Lung (tissue), 12 donors: ENCODE data around the gene POLR2F. TPM values are rescaled to one million over a fixed set of nuclear protein-coding genes. Genes with fewer than 3 reads are reported as not detected.
A peak's percentile ranks its signal among the peaks of the same experiment; 100 is the strongest.
"Not testable (repeated sequence)": the region's sequence is repeated elsewhere in the genome, so short reads cannot be mapped to it uniquely, and the experiment has no call there.

Source experiments
- ATAC-seq: fragments of 200-7000 bp; cut with Tn5 transposase; one replicate; pipeline ENCODE4 v1.9.1; 2020; ENCODE audit warnings: moderate number of reproducible peaks; ENCODE audit not compliant: insufficient read depth, low FRiP score
- DNase-seq, 3 donors: peaks; one replicate each; pipeline ENCODE4 v3.0.0-alpha.2; 2013 to 2017
- H3K27ac ChIP-seq, 2 donors: one replicate each; pipeline ENCODE4 v1.5.1; 2013; ENCODE audit warnings: mild to moderate bottlenecking in 2 of 2, moderate library complexity in 2 of 2, control low read depth in 1 of 2, inconsistent platforms in 1 of 2, low read depth in 1 of 2, low read length in 1 of 2
- H3K27me3 ChIP-seq, 3 donors: one replicate each; pipeline ENCODE4 v1.5.1; 2013; ENCODE audit warnings: low read length in 2 of 3; ENCODE audit not compliant: control insufficient read depth in 3 of 3, insufficient read depth in 3 of 3
- H3K36me3 ChIP-seq, 4 donors: one replicate each; pipeline ENCODE4 v1.5.1; 2013; ENCODE audit warnings: low read length in 4 of 4, mild to moderate bottlenecking in 1 of 4, moderate library complexity in 1 of 4; ENCODE audit not compliant: control insufficient read depth in 4 of 4, insufficient read depth in 4 of 4
- H3K4me1 ChIP-seq, 5 donors: one replicate each; pipeline ENCODE4 v1.5.1; 2013; ENCODE audit warnings: low read length in 5 of 5, mild to moderate bottlenecking in 2 of 5, moderate library complexity in 1 of 5; ENCODE audit not compliant: control insufficient read depth in 5 of 5, insufficient read depth in 5 of 5
- H3K4me3 ChIP-seq: one replicate; pipeline ENCODE4 v1.5.1; 2013; ENCODE audit warnings: mild to moderate bottlenecking, control low read depth, moderate library complexity
- H3K9ac ChIP-seq, 2 donors: one replicate each; pipeline ENCODE4 v1.5.1; 2013; ENCODE audit warnings: low read length in 2 of 2, control low read depth in 1 of 2; ENCODE audit not compliant: insufficient read depth in 1 of 2
- H3K9me3 ChIP-seq, 4 donors: one replicate each; pipeline ENCODE4 v1.5.1; 2013; ENCODE audit warnings: low read length in 3 of 4, mild to moderate bottlenecking in 1 of 4, moderate library complexity in 1 of 4; ENCODE audit not compliant: control insufficient read depth in 4 of 4, insufficient read depth in 3 of 4
- CTCF ChIP-seq: IDR thresholded peaks from 2 replicates; pipeline ENCODE4 v1.5.1; 2012; ENCODE audit warnings: mild to moderate bottlenecking; ENCODE audit errors: control extremely low read depth, extremely low read depth
- WGBS, 2 donors: extraction: QIAGEN DNeasy Blood & Tissue Kit; methylation state at CpG; one replicate each; pipeline ENCODE4 v1.1.7; 2013; 5-methylcytosine and 5-hydroxymethylcytosine counted together
- polyA plus RNA-seq, 2 donors: library from polyadenylated mRNA; stranded (reverse); fragments of 200-250 nt; gene quantifications; one replicate each; pipeline ENCODE4 v1.2.1, GENCODE V29; 2013
- total RNA-seq, 2 donors: library from RNA; depleted of rRNA in 1 of 2; stranded (reverse); fragments of >200 nt in 1 of 2; gene quantifications; one replicate each; pipeline ENCODE4 v1.2.1, GENCODE V29; 2014 to 2021
- donor health status: control.
- donor health status: control.
- donor health status: Bipolar disorder and iron deficiency.
- donor health status: healthy.
- donor health status: DM: yes; HTN: yes; CAD: no.

The POLR2F gene
- total and polyA plus RNA-seq, 4 donors, result 36.8 to 161 (median 79.6) TPM

GRCh38 chr22:37943825-37944198 is 9.7 kb upstream of the POLR2F start:
- ATAC-seq (no peak), DNase-seq (no peak)
- H3K4me3 ChIP-seq, result no peak overlapping the region
- WGBS, 2 donors, result 90 to 95% methylated on average over 7 of the region's 7 CpGs
- no peak overlapping the region for H3K9ac ChIP-seq
- no peaks in the 10 kb centered on the region for H3K4me1 ChIP-seq
- no peaks in the 10 kb centered on the region for H3K9me3 ChIP-seq
- TF ChIP-seq CTCF, result no peak
- H3K27ac ChIP-seq, result no peak overlapping the region
- H3K27me3 ChIP-seq, result no peaks in the 10 kb centered on the region
- H3K36me3 ChIP-seq, result peaks cover 2 to 19% (median 10%) of the 10 kb centered on the region in 4 donors

- 92 to 95% methylated on average over 11 of the region's 11 CpGs for WGBS, 2 donors
Observed at GRCh38 chr22:37944423-37944822, 9.1 kb upstream of the POLR2F start.

DNA sequence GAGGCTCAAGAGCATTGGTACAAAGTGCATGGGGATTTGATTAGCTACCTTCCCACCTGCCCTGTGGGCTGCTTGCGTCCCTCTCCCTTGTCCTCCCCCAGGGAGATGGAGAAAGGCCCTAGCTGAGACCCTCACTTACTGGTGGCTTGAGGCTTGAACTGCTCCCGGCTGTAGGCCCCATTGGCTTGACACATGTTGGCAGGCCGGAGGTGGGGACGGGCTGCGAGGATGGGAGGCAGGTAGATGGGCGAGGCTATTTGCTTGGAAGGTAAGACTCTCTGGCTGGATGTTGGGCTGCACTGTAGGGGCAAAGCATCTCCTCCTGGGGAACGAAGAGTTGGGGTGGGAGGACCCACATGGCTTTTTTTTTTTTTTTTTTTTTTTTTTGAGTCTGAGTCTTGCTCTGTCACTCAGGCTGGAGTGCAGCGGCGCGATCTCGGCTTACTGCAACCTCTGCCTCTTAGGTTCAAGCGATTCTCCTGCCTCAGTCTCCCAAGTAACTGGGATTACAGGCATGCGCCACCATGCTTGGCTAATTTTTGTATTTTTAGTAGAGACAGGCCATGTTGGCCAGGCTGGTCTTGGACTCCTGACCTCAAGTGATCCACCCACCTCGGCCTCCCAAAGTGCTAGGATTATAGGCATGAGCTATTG is 6.2 kb upstream of the POLR2F start:
- not testable (repeated sequence) for H3K36me3 ChIP-seq, ATAC-seq, H3K27ac ChIP-seq, H3K4me1 ChIP-seq, DNase-seq, H3K4me3 ChIP-seq, H3K27me3 ChIP-seq, H3K9me3 ChIP-seq, H3K9ac ChIP-seq
- WGBS, 2 donors, result 95% methylated on average over 14 of the region's 14 CpGs

More at GRCh38 chr22:37944423-37944822, 9.1 kb upstream of the POLR2F start:
- H3K9me3 ChIP-seq, H3K4me1 ChIP-seq, H3K27me3 ChIP-seq, H3K9ac ChIP-seq, H3K4me3 ChIP-seq, DNase-seq, ATAC-seq, H3K27ac ChIP-seq: not testable (repeated sequence)
- H3K36me3 ChIP-seq, result peaks cover 0 to 19% (median 8%) of the 10 kb centered on the region in 4 donors

DNA sequence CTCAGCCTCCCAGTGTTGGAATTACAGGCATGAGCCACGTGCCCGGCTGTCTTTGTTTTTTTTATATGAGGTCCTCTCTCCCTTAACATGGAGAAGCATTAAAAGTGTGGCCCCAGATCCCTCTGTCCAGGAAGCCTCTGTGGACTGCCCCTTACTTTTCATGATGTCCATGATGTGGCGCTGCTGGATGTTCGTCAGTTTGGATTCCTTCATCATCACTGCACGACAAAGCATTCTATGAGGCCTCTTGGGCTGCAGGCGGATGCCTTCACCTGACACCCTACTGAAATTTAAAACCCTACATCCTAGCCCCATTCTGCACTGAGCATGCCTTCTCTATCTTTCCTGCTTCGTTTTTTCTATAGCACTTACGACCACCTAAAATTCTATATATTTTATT is 2.2 kb upstream of the POLR2F start:
- no peaks in the 10 kb centered on the region for H3K9me3 ChIP-seq
- no peak overlapping the region for H3K9ac ChIP-seq
- no peak overlapping the region for H3K4me3 ChIP-seq
- no peak overlapping the region for H3K27ac ChIP-seq
- peak in 2 of 3 donors; percentile 35 to 39 for DNase-seq
- no peaks in the 10 kb centered on the region for H3K36me3 ChIP-seq
- TF ChIP-seq CTCF, result no peak
- peaks cover 0 to 2% (median 0%) of the 10 kb centered on the region in 3 donors for H3K27me3 ChIP-seq
- ATAC-seq, result no peak
- H3K4me1 ChIP-seq, result peaks cover 0 to 19% (median 4%) of the 10 kb centered on the region in 5 donors
- WGBS, 2 donors, result 58 to 71% methylated on average over 8 of the region's 8 CpGs

- H3K4me3 ChIP-seq, H3K27ac ChIP-seq, DNase-seq, ATAC-seq, H3K9me3 ChIP-seq, H3K27me3 ChIP-seq: not testable (repeated sequence)
- peaks cover 0 to 19% (median 4%) of the 10 kb centered on the region in 5 donors for H3K4me1 ChIP-seq
- WGBS, 2 donors, result 11 to 12% methylated on average over 20 of the region's 20 CpGs
- H3K36me3 ChIP-seq, result peaks cover 4 to 12% (median 10%) of the 10 kb centered on the region in 4 donors
- peak overlapping the region; percentile 56 to 75 for H3K9ac ChIP-seq
Observed at GRCh38 chr22:37952629-37953028, 870 bp upstream of the POLR2F start.
